ENCODE data around the gene SHFL. TPM values are rescaled to one million over a fixed set of nuclear protein-coding genes. Genes with fewer than 3 reads are reported as not detected.

The SHFL gene
- total and polyA plus RNA-seq, 9 donors, result 34.0 to 49.5 (median 40.2) TPM

DNA sequence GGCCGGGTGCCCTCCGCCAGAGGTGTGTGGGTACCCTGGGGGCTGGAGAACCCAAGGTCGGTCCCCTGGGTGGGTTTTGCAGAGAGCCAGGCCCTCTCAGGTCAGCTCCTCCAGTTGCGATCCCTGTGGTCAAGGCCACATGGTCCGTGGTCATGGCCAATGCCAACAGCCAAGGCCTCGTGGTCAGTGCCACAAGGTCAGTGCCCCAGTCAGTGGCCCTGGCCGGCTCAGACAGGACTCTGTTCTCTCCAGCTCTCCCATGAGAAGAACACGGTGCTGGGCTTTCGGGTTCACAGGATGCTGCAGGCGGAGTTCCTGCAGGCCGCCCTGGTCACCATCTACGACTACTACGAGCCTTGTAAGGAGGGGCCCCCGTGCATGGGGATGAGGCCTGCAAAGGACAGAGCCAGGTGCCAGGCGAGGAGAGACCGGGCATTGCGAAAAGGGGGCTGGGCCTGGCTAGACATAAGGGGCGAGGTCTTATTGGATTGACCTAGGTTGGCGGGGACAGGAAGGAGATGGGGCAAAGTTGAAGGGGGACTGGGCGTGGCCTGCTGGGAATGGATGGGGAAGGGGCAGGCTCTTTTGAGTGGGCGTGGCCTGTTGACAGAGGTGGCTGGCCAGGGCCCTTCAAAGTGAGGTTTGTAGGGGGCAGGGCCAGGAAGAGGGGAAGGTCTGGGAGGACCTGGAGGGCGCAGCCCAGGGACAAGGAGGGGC is 15.2 kb upstream of the SHFL start:
- intact Hi-C loops (cut with DNase I), result no loop called here
- Histone ChIP-seq H3K4me3 (no peak overlapping the region), H3K9me3 (no peaks in the 10 kb centered on the region), H3K36me3 (no peaks in the 10 kb centered on the region), H3K27me3 (no peaks in the 10 kb centered on the region), H3K27ac (no peak overlapping the region), H3K4me1 (ENCODE audit: insufficient read depth) (no peaks in the 10 kb centered on the region)
- 65 to 68% (median 67%) methylated on average over 22 of the region's 22 CpGs for whole genome bisulfite sequencing, 3 donors
- no peak for TF ChIP-seq POLR2A (IDR thresholded peaks at IDR 0.05)
- TF ChIP-seq, protein P1, sequence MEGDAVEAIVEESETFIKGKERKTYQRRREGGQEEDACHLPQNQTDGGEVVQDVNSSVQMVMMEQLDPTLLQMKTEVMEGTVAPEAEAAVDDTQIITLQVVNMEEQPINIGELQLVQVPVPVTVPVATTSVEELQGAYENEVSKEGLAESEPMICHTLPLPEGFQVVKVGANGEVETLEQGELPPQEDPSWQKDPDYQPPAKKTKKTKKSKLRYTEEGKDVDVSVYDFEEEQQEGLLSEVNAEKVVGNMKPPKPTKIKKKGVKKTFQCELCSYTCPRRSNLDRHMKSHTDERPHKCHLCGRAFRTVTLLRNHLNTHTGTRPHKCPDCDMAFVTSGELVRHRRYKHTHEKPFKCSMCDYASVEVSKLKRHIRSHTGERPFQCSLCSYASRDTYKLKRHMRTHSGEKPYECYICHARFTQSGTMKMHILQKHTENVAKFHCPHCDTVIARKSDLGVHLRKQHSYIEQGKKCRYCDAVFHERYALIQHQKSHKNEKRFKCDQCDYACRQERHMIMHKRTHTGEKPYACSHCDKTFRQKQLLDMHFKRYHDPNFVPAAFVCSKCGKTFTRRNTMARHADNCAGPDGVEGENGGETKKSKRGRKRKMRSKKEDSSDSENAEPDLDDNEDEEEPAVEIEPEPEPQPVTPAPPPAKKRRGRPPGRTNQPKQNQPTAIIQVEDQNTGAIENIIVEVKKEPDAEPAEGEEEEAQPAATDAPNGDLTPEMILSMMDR (IDR thresholded peaks at IDR 0.05), result no peak
- TF ChIP-seq EP300 (IDR thresholded peaks at IDR 0.05), result no peak
- no peak for DNase-seq

DNA sequence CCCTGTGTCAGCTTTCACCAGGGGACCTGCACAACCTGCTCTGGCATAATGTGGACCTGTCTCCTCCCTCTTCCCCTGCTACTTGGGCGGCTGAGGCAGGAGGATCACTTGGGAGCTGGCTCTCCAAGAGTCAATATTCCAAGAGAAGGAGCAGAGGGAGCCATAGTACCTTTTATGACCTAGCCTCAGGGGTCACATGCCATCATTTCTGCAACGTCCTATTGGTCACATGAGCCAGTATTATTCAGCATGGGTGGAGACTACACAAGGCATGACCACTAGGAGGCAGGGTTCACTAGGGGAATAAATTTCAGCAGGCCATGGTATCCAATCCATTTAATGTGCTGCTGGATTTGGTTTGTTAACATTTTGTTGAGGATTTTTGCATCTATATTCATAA is 12.0 kb upstream of the SHFL start:
- Histone ChIP-seq H3K4me1 (ENCODE audit: insufficient read depth) (no peaks in the 10 kb centered on the region), H3K36me3 (no peaks in the 10 kb centered on the region), H3K27me3 (no peaks in the 10 kb centered on the region), H3K4me3 (no peak overlapping the region), H3K27ac (no peak overlapping the region), H3K9me3 (no peaks in the 10 kb centered on the region)
- intact Hi-C loops (cut with DNase I), result no loop called here
- DNase-seq, result no peak
- TF ChIP-seq EP300 (IDR thresholded peaks at IDR 0.05), result no peak
- TF ChIP-seq, protein P1 (IDR thresholded peaks at IDR 0.05), result no peak
- TF ChIP-seq POLR2A (IDR thresholded peaks at IDR 0.05), result no peak
- WGBS, 3 donors, result 48 to 57% (median 50%) methylated on average over 2 of the region's 2 CpGs

DNA sequence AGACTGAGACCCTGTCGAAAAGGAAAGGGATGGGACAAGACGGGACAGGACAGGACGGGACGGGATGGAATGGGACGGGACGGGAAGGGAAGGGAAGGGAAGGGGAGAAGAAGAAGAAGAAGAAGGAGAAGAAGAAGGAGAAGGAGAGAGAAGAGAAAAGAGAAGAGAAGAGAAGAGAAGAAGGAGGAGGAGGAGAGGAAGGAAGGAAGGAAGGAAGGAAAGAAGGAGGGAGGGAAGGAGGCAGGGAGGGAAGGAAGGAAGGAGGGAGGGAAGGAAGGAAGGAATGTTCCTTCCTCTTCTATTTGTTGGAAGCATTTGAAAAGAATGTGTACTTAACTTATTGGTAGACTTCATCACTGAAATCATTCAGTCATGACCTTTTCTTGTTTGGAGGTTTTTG is 9.6 kb upstream of the SHFL start:
- no peak overlapping the region for H3K4me3 ChIP-seq
- H3K9me3 ChIP-seq, result no peaks in the 10 kb centered on the region
- no peaks in the 10 kb centered on the region for H3K4me1 ChIP-seq (ENCODE audit: insufficient read depth)
- no peak overlapping the region for H3K27ac ChIP-seq
- TF ChIP-seq, protein P1 (IDR thresholded peaks at IDR 0.05), result no peak
- TF ChIP-seq EP300 (IDR thresholded peaks at IDR 0.05), result no peak
- TF ChIP-seq POLR2A (IDR thresholded peaks at IDR 0.05), result no peak
- no peaks in the 10 kb centered on the region for H3K36me3 ChIP-seq
- WGBS, 3 donors, result 73 to 81% (median 76%) methylated on average over 6 of the region's 6 CpGs
- H3K27me3 ChIP-seq, result no peaks in the 10 kb centered on the region
- DNase-seq, result no peak
- intact Hi-C loops (cut with DNase I), result no loop called here

DNA sequence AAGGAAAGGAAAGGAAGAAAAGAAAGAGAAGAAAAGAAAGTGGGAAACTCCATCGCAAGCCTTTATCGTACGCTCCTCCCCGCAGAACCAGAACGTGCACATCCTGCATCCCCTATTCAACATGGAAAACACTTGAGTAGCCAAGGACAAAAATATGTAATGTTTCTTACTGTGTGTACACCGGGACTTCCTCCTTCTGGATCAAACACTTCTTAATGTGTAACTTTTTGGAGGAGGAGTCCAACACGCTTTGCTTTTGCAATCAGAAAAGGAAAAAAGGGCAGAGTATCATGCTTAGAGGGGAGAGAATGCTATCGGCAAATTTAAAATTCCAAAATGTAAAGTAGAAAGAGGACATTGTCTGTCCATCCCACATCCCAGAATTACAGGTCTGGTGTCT is 7.8 kb upstream of the SHFL start:
- Histone ChIP-seq H3K4me1 (ENCODE audit: insufficient read depth) (no peaks in the 10 kb centered on the region), H3K4me3 (no peak overlapping the region), H3K27ac (no peak overlapping the region), H3K27me3 (no peaks in the 10 kb centered on the region), H3K9me3 (no peaks in the 10 kb centered on the region), H3K36me3 (no peaks in the 10 kb centered on the region)
- 66 to 73% (median 66%) methylated on average over 8 of the region's 8 CpGs for WGBS, 3 donors
- DNase-seq, result no peak
- TF ChIP-seq EP300 (IDR thresholded peaks at IDR 0.05) (no peak), POLR2A (IDR thresholded peaks at IDR 0.05) (no peak)
- TF ChIP-seq, protein P1 (IDR thresholded peaks at IDR 0.05), result no peak
- intact Hi-C loops (cut with DNase I), result no loop called here
